ENCODE measurements around the gene HECTD2.

- TF ChIP-seq CTCF (conservative IDR thresholded peaks at IDR 0.05 in 1 of 2, IDR thresholded peaks at IDR 0.05 in 1 of 2; ENCODE audit: extremely low read depth in 1 of 2, insufficient read depth in 1 of 2, low read depth in 1 of 2, low read length in 2 of 2) (no peak), EZH2 (IDR thresholded peaks at IDR 0.05; ENCODE audit: borderline replicate concordance, low read length) (no peak)
These were observed 139.9 kb downstream of the HECTD2 start for GRCh38 chr10:91550021-91550420.
